WI38 (cell line): ENCODE measurements around the gene B4GALNT1.
"Not testable (repeated sequence)": the region's sequence is repeated elsewhere in the genome, so short reads cannot be mapped to it uniquely, and the experiment has no call there.

Source experiments
- H3K4me3 ChIP-seq: 2 replicates; pipeline ENCODE4 v1.5.1; 2011; ENCODE audit warnings: low read depth, mild to moderate bottlenecking, control low read depth, low read length
- TF ChIP-seq, protein P1 (sequence below): IDR thresholded peaks from 2 replicates; pipeline ENCODE4 v1.5.1; 2012; ENCODE audit warnings: low read depth, mild to moderate bottlenecking, control low read depth, low read length

Gene B4GALNT1

DNA sequence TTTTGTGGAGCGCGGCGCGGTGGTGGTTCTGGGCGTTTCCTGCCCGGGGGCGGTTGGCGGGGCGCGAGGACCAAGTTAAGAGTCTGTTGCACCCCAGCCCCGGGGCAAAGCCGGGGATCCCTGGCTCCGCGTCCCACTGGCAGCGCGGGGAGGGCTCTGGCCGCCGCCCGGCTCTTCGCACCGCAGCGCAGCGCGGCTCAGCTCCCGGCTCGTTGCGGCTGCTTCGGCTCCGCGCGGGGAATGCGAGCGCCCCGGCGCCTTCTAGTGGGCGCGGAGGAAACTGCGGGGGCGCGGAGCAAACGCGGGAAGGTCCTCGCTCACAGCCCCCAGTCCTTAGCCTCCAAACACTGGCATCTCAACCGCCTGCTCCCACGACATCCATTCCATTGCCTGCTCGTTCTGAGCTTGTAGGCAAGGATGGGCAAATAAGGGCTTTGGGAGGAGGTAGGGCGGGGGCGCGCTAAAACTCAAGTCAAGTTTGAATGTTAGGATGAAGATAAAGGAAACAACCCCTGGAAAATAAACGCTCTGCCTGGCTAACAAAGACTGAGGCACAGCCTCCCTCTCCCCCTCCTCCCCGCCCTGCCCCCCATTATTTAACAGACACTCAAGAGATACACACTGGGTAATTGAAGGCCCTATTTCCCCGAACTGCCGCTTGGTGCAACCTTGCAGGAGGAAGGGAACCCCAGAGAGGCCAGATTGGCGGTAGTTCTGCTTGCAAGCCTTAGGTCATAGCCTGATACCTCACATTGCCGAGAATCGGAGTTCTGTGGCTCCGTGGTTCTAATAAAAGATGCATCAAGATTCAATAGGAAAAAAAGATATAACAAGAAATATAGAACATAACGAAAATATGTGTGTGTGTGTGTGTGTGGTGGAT is at the start of gene B4GALNT1:
Gene B4GALNT1 (minus strand): TSS at position 244 of the 883 bp plus-strand sequence. CDS start 1,069 bp downstream, outside the sequence.
- TF ChIP-seq, protein P1, sequence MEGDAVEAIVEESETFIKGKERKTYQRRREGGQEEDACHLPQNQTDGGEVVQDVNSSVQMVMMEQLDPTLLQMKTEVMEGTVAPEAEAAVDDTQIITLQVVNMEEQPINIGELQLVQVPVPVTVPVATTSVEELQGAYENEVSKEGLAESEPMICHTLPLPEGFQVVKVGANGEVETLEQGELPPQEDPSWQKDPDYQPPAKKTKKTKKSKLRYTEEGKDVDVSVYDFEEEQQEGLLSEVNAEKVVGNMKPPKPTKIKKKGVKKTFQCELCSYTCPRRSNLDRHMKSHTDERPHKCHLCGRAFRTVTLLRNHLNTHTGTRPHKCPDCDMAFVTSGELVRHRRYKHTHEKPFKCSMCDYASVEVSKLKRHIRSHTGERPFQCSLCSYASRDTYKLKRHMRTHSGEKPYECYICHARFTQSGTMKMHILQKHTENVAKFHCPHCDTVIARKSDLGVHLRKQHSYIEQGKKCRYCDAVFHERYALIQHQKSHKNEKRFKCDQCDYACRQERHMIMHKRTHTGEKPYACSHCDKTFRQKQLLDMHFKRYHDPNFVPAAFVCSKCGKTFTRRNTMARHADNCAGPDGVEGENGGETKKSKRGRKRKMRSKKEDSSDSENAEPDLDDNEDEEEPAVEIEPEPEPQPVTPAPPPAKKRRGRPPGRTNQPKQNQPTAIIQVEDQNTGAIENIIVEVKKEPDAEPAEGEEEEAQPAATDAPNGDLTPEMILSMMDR: peak; percentile 96
- H3K4me3 ChIP-seq: peak within 1 kb of the TSS; percentile 62

DNA sequence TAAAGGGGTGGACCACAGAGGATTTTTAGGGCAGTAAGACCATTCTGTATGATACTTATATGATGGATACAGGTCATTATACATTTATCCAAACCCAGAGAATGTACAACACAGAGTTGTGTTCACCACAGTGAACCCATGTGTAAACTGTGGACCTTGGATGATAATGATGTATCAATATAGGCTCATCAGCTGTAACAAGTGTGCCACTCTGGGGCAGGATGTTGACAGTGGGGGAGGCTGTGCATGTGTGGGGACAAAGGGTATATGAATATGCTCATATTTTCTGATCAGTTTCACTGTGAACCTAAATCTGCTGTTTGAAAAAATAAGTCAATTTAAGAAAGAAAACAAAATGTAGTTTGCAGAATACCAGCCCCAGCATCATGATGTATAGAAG is 46.7 kb upstream of the B4GALNT1 start:
- TF ChIP-seq, protein P1: no peak
- H3K4me3 ChIP-seq: no peak overlapping the region

DNA sequence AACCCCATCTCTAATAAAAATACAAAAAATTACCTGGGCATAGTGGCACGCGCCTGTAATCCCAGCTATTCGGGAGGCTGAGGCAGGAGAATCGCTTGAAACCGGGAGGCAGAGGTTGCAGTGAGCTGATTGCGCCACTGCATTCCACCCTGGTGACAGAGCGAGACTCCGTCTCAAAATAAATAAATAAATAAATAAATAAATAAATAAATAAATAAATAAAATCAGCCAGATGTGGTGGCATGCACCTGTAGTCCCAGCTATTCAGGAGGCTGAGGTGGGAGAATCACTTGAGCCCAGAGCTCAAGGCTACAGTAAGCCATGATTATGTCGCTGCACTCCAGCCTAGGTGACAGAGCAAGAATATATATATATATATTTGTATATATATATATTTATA is 44.9 kb upstream of the B4GALNT1 start:
- H3K4me3 ChIP-seq: not testable (repeated sequence)

DNA sequence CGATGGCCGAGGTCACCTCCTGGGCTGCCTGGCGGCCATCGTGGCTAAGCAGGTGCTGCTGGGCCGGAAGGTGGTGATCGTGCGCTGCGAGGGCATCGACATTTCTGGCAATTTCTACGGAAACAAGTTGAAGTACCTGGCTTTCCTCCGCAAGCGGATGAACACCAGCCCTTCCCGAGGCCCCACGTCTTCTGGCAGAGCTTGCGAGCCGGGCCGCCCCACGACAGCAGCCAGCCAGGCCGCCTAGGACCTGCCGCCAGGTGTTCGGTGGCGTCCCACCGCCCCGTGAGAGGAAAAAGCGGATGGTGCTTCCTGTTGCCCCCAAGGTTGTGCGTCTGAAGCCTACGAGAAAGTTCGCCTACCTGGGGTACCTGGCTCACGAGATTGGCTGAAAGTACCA is 41.7 kb upstream of the B4GALNT1 start:
- H3K4me3 ChIP-seq: no peak overlapping the region
- TF ChIP-seq, protein P1: no peak

DNA sequence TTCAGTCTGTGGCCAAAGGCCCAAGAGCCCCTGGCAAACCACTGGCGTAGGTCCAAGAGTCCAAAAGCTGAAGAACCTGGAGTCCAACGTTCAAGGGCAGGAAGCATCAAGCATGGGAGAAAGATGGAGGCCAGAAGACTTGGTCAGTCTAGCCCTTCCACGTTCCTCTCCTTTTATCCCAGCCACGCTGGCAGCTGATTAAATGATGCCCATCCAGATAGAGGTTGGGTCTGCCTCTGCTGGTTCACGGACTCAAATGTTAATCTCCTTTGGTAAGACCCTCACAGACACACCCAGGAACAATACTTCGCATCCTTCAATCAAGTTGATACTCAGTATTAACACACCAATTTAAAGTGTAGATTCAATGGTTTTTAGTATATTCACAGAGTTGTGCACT is 39.8 kb upstream of the B4GALNT1 start:
- no peak overlapping the region for H3K4me3 ChIP-seq
- TF ChIP-seq, protein P1: no peak

DNA sequence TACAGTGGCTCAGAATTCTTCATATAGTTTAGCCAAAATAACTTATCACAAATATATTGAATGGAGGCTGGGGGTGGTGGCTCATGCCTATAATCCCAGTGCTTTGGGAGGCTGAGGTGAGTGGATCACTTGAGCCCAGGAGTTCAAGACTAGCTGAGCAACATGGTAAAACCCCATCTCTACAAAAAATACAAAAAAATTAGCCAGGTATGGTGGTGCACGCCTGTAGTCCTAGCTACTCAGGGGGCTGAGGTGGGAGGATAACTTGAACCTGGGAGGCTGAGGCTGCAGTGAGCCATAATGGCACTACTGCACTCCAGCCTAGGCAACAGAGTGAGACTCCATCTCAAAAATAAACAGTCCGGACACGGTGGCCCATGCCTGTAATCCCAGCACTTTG is 38.8 kb upstream of the B4GALNT1 start:
- H3K4me3 ChIP-seq: not testable (repeated sequence)

DNA sequence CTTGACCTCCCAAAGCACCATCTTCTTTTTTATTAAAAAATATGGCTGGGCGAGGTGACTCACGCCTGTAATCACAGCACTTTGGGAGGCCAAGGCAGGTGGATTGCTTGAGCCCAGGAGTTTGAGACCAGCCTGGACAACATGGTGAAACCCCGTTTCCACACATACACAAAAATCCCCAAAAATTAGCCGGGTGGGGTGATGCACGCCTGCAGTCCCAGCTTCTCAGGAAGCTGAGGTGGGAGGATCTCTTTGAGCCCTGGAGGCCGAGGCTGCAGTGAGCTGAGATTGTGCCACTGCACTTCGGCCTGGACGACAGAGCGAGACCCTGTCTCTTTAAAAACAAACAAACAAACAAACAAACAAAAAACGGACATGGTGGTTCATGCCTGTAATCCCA is 36.7 kb upstream of the B4GALNT1 start:
- H3K4me3 ChIP-seq: not testable (repeated sequence)

DNA sequence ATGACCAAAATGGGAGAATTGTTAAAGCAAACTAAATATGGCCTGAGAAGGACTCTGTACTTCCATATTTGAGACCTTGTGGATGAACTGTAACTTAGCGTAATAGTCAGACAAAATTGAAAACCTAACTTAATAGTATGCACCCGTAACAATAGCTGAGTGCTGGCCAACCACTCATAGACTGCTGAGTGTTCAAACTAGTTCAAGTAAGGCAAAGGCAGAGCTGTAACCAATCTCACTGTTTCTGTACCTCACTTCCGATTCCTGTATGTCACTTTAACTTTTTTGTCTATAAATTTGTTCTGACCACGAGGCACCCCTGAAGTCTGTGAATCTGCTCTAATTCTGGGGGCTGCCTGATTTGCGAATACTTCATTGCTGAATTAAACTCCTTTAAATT is 33.9 kb upstream of the B4GALNT1 start:
- no peak overlapping the region for H3K4me3 ChIP-seq
- TF ChIP-seq, protein P1: no peak

DNA sequence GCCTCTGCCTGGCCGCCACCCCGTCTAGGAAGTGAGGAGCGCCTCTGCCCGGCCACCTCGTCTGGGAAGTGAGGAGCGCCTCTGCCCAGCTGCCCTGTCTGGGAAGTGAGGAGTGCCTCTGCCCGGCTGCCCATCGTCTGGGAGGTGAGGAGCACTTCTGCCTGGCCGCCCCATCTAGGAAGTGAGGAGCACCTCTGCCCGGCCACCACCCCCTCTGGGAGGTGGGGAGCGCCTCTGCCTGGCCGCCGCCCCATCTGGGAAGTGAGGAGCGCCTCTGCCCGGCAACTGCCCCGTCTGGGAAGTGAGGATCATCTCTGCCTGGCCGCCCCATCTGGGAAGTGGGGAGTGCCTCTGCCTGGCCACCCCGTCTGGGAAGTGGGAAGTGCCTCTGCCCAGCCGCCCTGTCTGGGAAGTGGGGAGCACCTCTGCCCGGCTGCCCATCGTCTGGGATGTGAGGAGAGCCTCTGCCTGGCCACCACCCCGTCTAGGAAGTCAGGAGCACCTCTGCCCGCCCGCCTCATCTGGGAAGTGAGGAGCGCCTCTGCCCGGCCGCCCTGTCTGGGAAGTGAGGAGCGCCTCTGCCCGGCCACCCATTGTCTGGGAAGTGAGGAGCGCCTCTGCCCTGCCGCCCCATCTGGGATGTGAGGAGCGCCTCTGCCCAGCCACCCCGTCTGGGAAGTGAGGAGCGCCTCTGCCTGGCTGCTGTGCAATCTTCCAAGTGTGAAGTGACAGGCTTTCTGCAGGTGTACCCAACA is 32.2 kb upstream of the B4GALNT1 start:
- not testable (repeated sequence) for H3K4me3 ChIP-seq
